HepG2 (cell line): Measurements from ENCODE around the gene HTR7. TPM values are rescaled to one million over a fixed set of nuclear protein-coding genes. Genes with fewer than 3 reads are reported as not detected.

Source experiments
- ATAC-seq: fragments of 200-7000 bp; cut with Tn5 transposase; 3 replicates; pipeline ENCODE4 v1.9.1; 2020; ENCODE audit warnings: mild to moderate bottlenecking, moderate library complexity
- BruUV-seq: library from RNA; stranded (reverse); fragments of 400-500 nt; replicated peaks from 2 replicates; lab custom pipeline; 2021; lab: Mats Ljungman, UMichigan
- CTCF ChIA-PET: fragments of 300-600 bp; formaldehyde crosslinking; extraction: SDS; loops from one replicate; lab custom pipeline; 2021; ENCODE audit warnings: low total read pairs, inconsistent platforms, low intra/inter-chr PET ratio; lab: Yijun Ruan, JAX
- POLR2A ChIA-PET: fragments of 350-600 bp; sonication (Branson Sonifier 250); formaldehyde crosslinking; loops from one replicate; lab custom pipeline; 2020; ENCODE audit warnings: antibody characterized with exemption, inconsistent platforms; lab: Yijun Ruan, JAX
- DNase-seq: peaks from one replicate; pipeline ENCODE4 v3.0.0-alpha.2; 2015; ENCODE audit warnings: low spot score
- FAIRE-seq: peaks from 3 replicates; lab custom pipeline; 2011; peaks lifted over from hg19 to GRCh38; lab: Jason Lieb, UNC
- H2AFZ ChIP-seq: one replicate; pipeline ENCODE4 v1.6.1; 2011; ENCODE audit warnings: low read length, inconsistent platforms
- H3K27ac ChIP-seq: fragments of 300-600 bp; 3 replicates; pipeline ENCODE4 v1.8.0; 2011; ENCODE audit warnings: mixed run types, mild to moderate bottlenecking, mixed read lengths, low read length, inconsistent platforms; ENCODE audit not compliant: insufficient read depth; ENCODE audit errors: extremely low read length
- H3K27me3 ChIP-seq, 2 experiments: fragments of 200-600 bp in 1 of 2; 2 replicates in 1 of 2; 3 replicates in 1 of 2; pipeline versions ENCODE4 v1.6.0 to v1.8.0; 2011; ENCODE audit warnings: low read length in 2 of 2, mild to moderate bottlenecking in 2 of 2, moderate library complexity in 2 of 2, inconsistent platforms in 1 of 2; ENCODE audit not compliant: insufficient read depth in 2 of 2, control insufficient read depth in 1 of 2
- H3K36me3 ChIP-seq, 2 experiments: fragments of 200-600 bp in 1 of 2; replicated peaks in 1 of 2; 2 replicates in 1 of 2; 3 replicates in 1 of 2; pipeline versions ENCODE4 v1.5.1 to v1.8.0; 2011; ENCODE audit warnings: low read length in 2 of 2, inconsistent platforms in 1 of 2; ENCODE audit not compliant: insufficient read depth in 2 of 2, control insufficient read depth in 1 of 2
- H3K4me1 ChIP-seq: 2 replicates; pipeline ENCODE4 v1.5.1; 2012; ENCODE audit warnings: low read length, inconsistent platforms; ENCODE audit not compliant: insufficient read depth
- H3K4me2 ChIP-seq: 2 replicates; pipeline ENCODE4 v1.6.0; 2011; ENCODE audit warnings: low read depth, low read length, inconsistent platforms
- H3K4me3 ChIP-seq, 3 experiments: fragments of 200-600 bp in 1 of 3; sonication (generic), shearing (Covaris generic) in 1 of 3; replicated peaks in 1 of 3; 2 replicates each; pipeline ENCODE4 v1.5.1; 2011 to 2016; ENCODE audit warnings: low read length in 3 of 3, inconsistent platforms in 2 of 3, low read depth in 2 of 3, mild to moderate bottlenecking in 2 of 3, control low read depth in 1 of 3, mixed read lengths in 1 of 3; ENCODE audit not compliant: insufficient read depth in 1 of 3
- H3K79me2 ChIP-seq: one replicate; pipeline ENCODE4 v1.6.1; 2011; ENCODE audit warnings: low read length, inconsistent platforms; ENCODE audit not compliant: insufficient read depth
- H3K9ac ChIP-seq: 2 replicates; pipeline ENCODE4 v1.6.0; 2011; ENCODE audit warnings: mild to moderate bottlenecking, low read depth, low read length, inconsistent platforms; ENCODE audit not compliant: insufficient read depth
- H3K9me3 ChIP-seq: 2 replicates; pipeline ENCODE4 v1.5.1; 2012; ENCODE audit warnings: mild to moderate bottlenecking, low read length
- H4K20me1 ChIP-seq: 2 replicates; pipeline ENCODE4 v1.6.0; 2011; ENCODE audit warnings: inconsistent platforms, mild to moderate bottlenecking, low read length, moderate library complexity; ENCODE audit not compliant: insufficient read depth
- FIP1L1 ChIP-seq: fragments of 200-400 bp; formaldehyde crosslinking; IDR thresholded peaks from 2 replicates; pipeline ENCODE4 v1.6.1; 2018; ENCODE audit warnings: low read depth, mild to moderate bottlenecking, low read length, moderate library complexity, borderline replicate concordance; ENCODE audit not compliant: insufficient read depth
- HES4 ChIP-seq: sonication (generic); formaldehyde crosslinking; IDR thresholded peaks from 2 replicates; pipeline ENCODE4 v1.9.0; 2021; ENCODE audit warnings: mild to moderate bottlenecking, missing genetic modification reagents, borderline replicate concordance
- KDM2A ChIP-seq: sonication (generic); formaldehyde crosslinking; IDR thresholded peaks from 2 replicates; pipeline ENCODE4 v1.4.0; 2020; ENCODE audit warnings: low read depth, missing genetic modification reagents, borderline replicate concordance
- KDM3A ChIP-seq: IDR thresholded peaks from 2 replicates; pipeline ENCODE4 v1.6.1; 2018; ENCODE audit warnings: low read depth, missing compliant biosample characterization
- MBD4 ChIP-seq: IDR thresholded peaks from 2 replicates; pipeline ENCODE4 v1.6.1; 2012; ENCODE audit warnings: low read length, inconsistent platforms, borderline replicate concordance
- MZF1 ChIP-seq: sonication (generic); formaldehyde crosslinking; IDR thresholded peaks from 2 replicates; pipeline ENCODE4 v1.8.1; 2023; ENCODE audit warnings: mild to moderate bottlenecking, missing genetic modification reagents, borderline replicate concordance
- SMC3 ChIP-seq: IDR thresholded peaks from 2 replicates; pipeline ENCODE4 v1.6.1; 2011; ENCODE audit warnings: low read length, improper control_type of control experiment
- SRSF4 ChIP-seq: fragments of 200-400 bp; formaldehyde crosslinking; IDR thresholded peaks from one replicate; pipeline ENCODE4 v1.6.1; 2018; ENCODE audit warnings: mild to moderate bottlenecking, low read depth, low read length, moderate library complexity; ENCODE audit not compliant: poor library complexity, severe bottlenecking
- ZNF792 ChIP-seq: IDR thresholded peaks from 2 replicates; pipeline ENCODE4 v1.6.1; 2016
- ZSCAN30 ChIP-seq: sonication (generic); formaldehyde crosslinking; IDR thresholded peaks from 2 replicates; pipeline ENCODE4 v1.5.0; 2020; ENCODE audit warnings: mild to moderate bottlenecking, missing genetic modification reagents
- WGBS: methylation state at CpG from one replicate; pipeline ENCODE4 v1.1.6; 2017; ENCODE audit warnings: low lambda C conversion rate; 5-methylcytosine and 5-hydroxymethylcytosine counted together
- in situ Hi-C: cut with HindIII; loops from 2 replicates; pipeline ENCODE4 v1.10.0; 2017; ENCODE audit warnings: low pct_unique_long_range_greater_than_20kb; ENCODE audit not compliant: extremely low pct_ligation_motif_present
- intact Hi-C: fragments of 100-400 bp; cut with micrococcal nuclease; formaldehyde crosslinking; loops from one replicate; pipeline ENCODE4 v1.10.0; 2022; ENCODE audit not compliant: unreplicated experiment
- polyA plus RNA-seq, 8 experiments: library from polyadenylated mRNA; depleted of rRNA in 3 of 8; stranded (reverse) in 7 of 8; unstranded in 1 of 8; fragments of >200 nt; fragmentation: Illumina TruSeq in 4 of 8; extraction: Trizol in 4 of 8; gene quantifications; 2 replicates each; pipeline versions ENCODE4 v1.2.1 to v1.2.3, GENCODE V29; 2011 to 2016; ENCODE audit warnings: low read depth in 4 of 8, missing spikeins in 1 of 8, mixed read lengths in 1 of 8; ENCODE audit not compliant: insufficient read depth in 1 of 8
- total RNA-seq, 5 experiments: library from RNA; depleted of rRNA; stranded (reverse); fragments of >200 nt; fragmentation: Illumina TruSeq; extraction: Trizol; gene quantifications; 2 replicates each; pipeline ENCODE4 v1.2.3, GENCODE V29; 2016; ENCODE audit warnings: low read depth in 1 of 5
- TF ChIP-seq, protein P1 (sequence below): sonication (generic); formaldehyde crosslinking; IDR thresholded peaks from 2 replicates; pipeline ENCODE4 v1.4.0; 2020; ENCODE audit warnings: missing genetic modification reagents, borderline replicate concordance
- TF ChIP-seq, protein P2 (sequence below): sonication (generic); formaldehyde crosslinking; IDR thresholded peaks from 2 replicates; pipeline ENCODE4 v1.8.1; 2023; ENCODE audit warnings: mild to moderate bottlenecking, missing genetic modification reagents, borderline replicate concordance

The HTR7 gene
- total and polyA plus RNA-seq, 2 of the 13 experiments (the other 11 are each of a cell fraction or from before 2014, with no cell fraction given) = 0.04 TPM; not detected in 1

DNA sequence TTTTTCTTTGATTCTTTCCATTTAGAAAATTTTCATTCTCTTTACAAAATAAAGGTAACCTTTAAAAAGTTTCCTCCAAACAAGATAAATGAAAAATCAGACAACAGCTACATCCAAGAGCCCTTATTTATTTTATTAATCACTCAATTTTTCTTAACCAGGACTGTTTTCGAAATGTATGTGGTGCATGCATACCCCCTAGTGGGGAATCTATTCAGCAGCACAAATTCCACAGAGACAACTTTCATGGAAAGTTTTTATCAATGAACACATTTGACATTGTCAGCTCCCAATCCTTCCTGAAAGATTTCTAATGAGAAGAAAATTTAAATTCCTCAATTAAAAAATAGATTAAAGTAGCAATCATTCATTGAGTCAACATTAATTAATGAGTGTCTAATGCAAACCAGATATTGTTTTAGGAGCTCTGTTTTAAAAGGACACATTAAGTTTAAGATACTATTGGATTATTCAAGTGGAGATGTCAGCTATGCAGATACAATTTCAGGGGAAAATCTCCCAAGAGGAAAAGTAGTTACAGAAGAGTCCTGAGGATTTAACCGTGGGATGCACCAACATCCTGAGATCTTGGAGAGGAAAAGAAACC lies 5.2 kb upstream of the HTR7 start (continued):
- peak; percentile 45 for TF ChIP-seq SMC3

DNA sequence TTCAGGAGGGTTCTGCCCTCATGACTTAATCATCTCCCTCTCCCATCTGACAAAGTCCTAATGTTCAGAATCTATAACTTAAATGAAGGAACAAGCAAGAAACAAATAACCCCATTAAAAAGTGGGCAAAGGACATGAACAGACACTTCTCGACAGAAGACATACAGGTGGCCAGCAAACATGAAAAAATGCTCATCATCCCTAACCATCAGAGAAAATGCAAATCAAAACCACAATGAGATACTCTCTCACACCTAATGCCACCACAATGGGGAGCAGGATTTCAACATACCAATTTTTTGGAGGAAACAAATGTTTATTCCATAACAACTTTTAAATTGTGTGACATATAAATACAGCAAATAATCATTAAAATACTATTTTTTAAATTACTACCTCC lies 3.0 kb upstream of the HTR7 start:
- ChIA-PET POLR2A (no interaction called here), CTCF (no interaction called here)
- Histone ChIP-seq H3K36me3 (no peaks in the 10 kb centered on the region), H3K9me3 (no peaks in the 10 kb centered on the region), H3K27ac (no peak overlapping the region), H3K4me1 (peaks cover 6% of the 10 kb centered on the region; the same call in 1 of the 2 replicates), H4K20me1 (no peaks in the 10 kb centered on the region), H3K79me2 (no peaks in the 10 kb centered on the region), H3K9ac (no peak overlapping the region), H3K27me3 (peaks cover 2 to 43% of the 10 kb centered on the region in 2 experiments), H2AFZ (no peak overlapping the region), H3K4me2 (no peak overlapping the region), H3K4me3 (no peak overlapping the region)
- in situ Hi-C loops (loop anchor here (10.0 kb wide), 1 partner anchor 1066 kb away; no protein-coding TSS in a partner anchor), intact Hi-C loops (no loop called here)
- ATAC-seq (no peak), FAIRE-seq (no peak), DNase-seq (no peak)
- no peak for TF ChIP-seq KDM2A (CRISPR knock-in tag)
- no peak for TF ChIP-seq FIP1L1
- no peak for TF ChIP-seq ZNF792
- TF ChIP-seq, protein P1, sequence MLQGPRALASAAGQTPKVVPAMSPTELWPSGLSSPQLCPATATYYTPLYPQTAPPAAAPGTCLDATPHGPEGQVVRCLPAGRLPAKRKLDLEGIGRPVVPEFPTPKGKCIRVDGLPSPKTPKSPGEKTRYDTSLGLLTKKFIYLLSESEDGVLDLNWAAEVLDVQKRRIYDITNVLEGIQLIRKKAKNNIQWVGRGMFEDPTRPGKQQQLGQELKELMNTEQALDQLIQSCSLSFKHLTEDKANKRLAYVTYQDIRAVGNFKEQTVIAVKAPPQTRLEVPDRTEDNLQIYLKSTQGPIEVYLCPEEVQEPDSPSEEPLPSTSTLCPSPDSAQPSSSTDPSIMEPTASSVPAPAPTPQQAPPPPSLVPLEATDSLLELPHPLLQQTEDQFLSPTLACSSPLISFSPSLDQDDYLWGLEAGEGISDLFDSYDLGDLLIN (CRISPR knock-in tag) = no peak
- TF ChIP-seq KDM3A (CRISPR knock-in tag) = no peak
- TF ChIP-seq HES4 = no peak
- TF ChIP-seq MBD4 = no peak
- no peak for TF ChIP-seq MZF1 (CRISPR knock-in tag)
- no peak for TF ChIP-seq SRSF4
- TF ChIP-seq, protein P2, sequence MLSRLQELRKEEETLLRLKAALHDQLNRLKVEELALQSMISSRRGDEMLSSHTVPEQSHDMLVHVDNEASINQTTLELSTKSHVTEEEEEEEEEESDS = no peak
- no peak for TF ChIP-seq ZSCAN30 (CRISPR knock-in tag)
- BruUV-seq = no TSS peak
- 0% methylated on average over 1 of the region's 1 CpG for WGBS
